Psoas muscle (tissue), 8 donors: Measurements from ENCODE around the gene SLC39A11. TPM values are rescaled to one million over a fixed set of nuclear protein-coding genes. Genes with fewer than 3 reads are reported as not detected.
"Not testable (repeated sequence)": the region's sequence is repeated elsewhere in the genome, so short reads cannot be mapped to it uniquely, and the experiment has no call there.

Experiments used
- ATAC-seq, 4 donors: fragments of 200-7000 bp; cut with Tn5 transposase; one replicate each; pipeline ENCODE4 v1.9.1; 2020; ENCODE audit warnings: moderate library complexity in 3 of 4, mild to moderate bottlenecking in 2 of 4
- DNase-seq, 2 donors: peaks; one replicate each; pipeline ENCODE4 v3.0.0-alpha.2; 2020
- H3K27ac ChIP-seq: fragments of 200-600 bp; one replicate; pipeline ENCODE4 v1.8.0; 2022
- H3K27me3 ChIP-seq, 3 donors: fragments of 200-600 bp in 1 of 3; one replicate each; pipeline versions ENCODE4 v1.6.1 to v1.8.0; 2013 to 2022; ENCODE audit warnings: low read length in 2 of 3, mild to moderate bottlenecking in 2 of 3, moderate library complexity in 1 of 3; ENCODE audit not compliant: insufficient read depth in 3 of 3
- H3K36me3 ChIP-seq, 2 donors: fragments of 200-600 bp in 1 of 2; one replicate each; pipeline versions ENCODE4 v1.6.1 to v1.8.0; 2013 to 2022; ENCODE audit warnings: low read depth in 1 of 2, mild to moderate bottlenecking in 1 of 2, moderate library complexity in 1 of 2; ENCODE audit not compliant: insufficient read depth in 1 of 2
- H3K4me1 ChIP-seq: fragments of 200-600 bp; one replicate; pipeline ENCODE4 v1.8.0; 2022
- H3K4me3 ChIP-seq: fragments of 200-600 bp; one replicate; pipeline ENCODE4 v1.8.0; 2022; ENCODE audit warnings: mild to moderate bottlenecking
- H3K9me3 ChIP-seq: fragments of 200-600 bp; one replicate; pipeline ENCODE4 v1.8.0; 2022
- WGBS, 3 donors: extraction: QIAGEN DNeasy Blood & Tissue Kit; methylation state at CpG; one replicate each; pipeline versions ENCODE4 v1.1.6 to v1.1.7; 2013; 5-methylcytosine and 5-hydroxymethylcytosine counted together
- intact Hi-C, 2 donors: fragments of 100-400 bp; cut with DNase I; formaldehyde crosslinking; loops; one replicate each; pipeline versions ENCODE4 v1.11.0 to v1.14.2; 2022
- polyA plus RNA-seq, 3 donors: library from polyadenylated mRNA; stranded (reverse); fragments of 200-250 nt; gene quantifications; one replicate each; pipeline ENCODE4 v1.2.3, GENCODE V29; 2013
- total RNA-seq, 4 donors: library from RNA; stranded (reverse); fragmentation: NEBNext Ultra II Directional in 2 of 4; extraction: Animal tissue kit (Norgen Biotek cat#: 25700) in 2 of 4; gene quantifications; one replicate each; pipeline versions ENCODE4 v1.2.1 to v1.2.4, GENCODE V29; 2021 to 2023
- TF ChIP-seq, protein P1 (sequence below): fragments of 200-600 bp; IDR thresholded peaks from one replicate; pipeline ENCODE4 v1.8.0; 2022; ENCODE audit warnings: antibody characterized with exemption
- donor health status: healthy with polysubstance abuse.
- donor health status: DM: no; HTN: no; CAD: no; lungs with moderate emphysema.
- donor health status: Bipolar disorder and iron deficiency.
- donor health status: healthy.
- donor health status: DM: yes; HTN: yes; CAD: no.
- donor health status: DM: no; HTN: no; CAD: no.
- donor health status: DM: no; HTN: no; CAD: no.
- donor health status: DM: yes; HTN: yes; CAD: no.

Gene SLC39A11
- total and polyA plus RNA-seq, 7 donors = 1.6 to 9.7 (median 7.9) TPM

DNA sequence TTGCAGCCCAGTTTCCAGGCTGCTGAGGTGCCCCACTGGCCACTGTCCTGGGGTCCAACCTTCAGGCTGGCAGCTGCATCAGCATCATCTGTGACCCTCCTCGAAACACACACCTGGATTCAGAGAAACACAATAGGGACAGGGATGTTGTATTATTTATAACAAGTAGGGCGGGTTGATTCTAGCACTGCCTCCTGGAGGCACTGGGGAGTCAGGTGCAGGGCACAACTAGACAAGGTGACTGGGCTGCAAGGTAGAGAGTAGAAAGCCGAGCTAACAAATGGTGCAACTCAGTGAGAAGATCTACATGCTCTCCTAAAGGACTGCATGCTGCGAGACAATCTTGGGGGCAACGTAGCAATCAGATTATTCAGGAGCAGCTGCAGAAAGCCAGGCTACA is 317.3 kb downstream of the SLC39A11 start:
- WGBS, 3 donors = 85 to 93% (median 92%) methylated on average over 5 of the region's 5 CpGs
- intact Hi-C loops = no loop called here
- Histone ChIP-seq H3K27ac (no peak overlapping the region), H3K9me3 (no peaks in the 10 kb centered on the region), H3K27me3 (no peaks in the 10 kb centered on the region), H3K36me3 (no peaks in the 10 kb centered on the region), H3K4me3 (no peak overlapping the region), H3K4me1 (no peaks in the 10 kb centered on the region)
- TF ChIP-seq, protein P1, sequence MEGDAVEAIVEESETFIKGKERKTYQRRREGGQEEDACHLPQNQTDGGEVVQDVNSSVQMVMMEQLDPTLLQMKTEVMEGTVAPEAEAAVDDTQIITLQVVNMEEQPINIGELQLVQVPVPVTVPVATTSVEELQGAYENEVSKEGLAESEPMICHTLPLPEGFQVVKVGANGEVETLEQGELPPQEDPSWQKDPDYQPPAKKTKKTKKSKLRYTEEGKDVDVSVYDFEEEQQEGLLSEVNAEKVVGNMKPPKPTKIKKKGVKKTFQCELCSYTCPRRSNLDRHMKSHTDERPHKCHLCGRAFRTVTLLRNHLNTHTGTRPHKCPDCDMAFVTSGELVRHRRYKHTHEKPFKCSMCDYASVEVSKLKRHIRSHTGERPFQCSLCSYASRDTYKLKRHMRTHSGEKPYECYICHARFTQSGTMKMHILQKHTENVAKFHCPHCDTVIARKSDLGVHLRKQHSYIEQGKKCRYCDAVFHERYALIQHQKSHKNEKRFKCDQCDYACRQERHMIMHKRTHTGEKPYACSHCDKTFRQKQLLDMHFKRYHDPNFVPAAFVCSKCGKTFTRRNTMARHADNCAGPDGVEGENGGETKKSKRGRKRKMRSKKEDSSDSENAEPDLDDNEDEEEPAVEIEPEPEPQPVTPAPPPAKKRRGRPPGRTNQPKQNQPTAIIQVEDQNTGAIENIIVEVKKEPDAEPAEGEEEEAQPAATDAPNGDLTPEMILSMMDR = no peak
- ATAC-seq (no peak), DNase-seq (no peak)

DNA sequence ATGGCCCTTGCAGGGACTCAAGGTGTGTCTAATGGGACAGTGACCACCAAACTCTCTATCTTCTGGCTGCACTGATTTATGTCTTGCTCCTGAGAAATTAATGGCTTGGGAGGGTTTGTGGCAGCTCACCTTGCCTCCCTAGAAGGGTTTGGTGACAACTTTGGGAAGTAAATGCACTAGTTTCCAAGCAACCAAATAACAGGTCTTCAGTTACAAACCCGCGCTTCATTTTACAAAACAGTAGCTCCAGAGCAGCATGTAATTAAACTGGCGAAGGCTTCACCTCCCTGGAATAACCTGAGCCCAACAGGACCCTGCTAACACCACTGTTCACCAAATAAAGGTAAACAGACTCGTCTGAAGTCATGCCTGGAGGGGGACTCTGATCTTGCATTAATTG is 318.3 kb downstream of the SLC39A11 start:
- ATAC-seq (no peak), DNase-seq (no peak)
- Histone ChIP-seq H3K4me3 (no peak overlapping the region), H3K27ac (no peak overlapping the region), H3K36me3 (no peaks in the 10 kb centered on the region), H3K4me1 (no peaks in the 10 kb centered on the region), H3K9me3 (no peaks in the 10 kb centered on the region), H3K27me3 (no peaks in the 10 kb centered on the region)
- TF ChIP-seq, protein P1 = no peak
- intact Hi-C loops = no loop called here
- WGBS, 3 donors = 72 to 87% (median 86%) methylated on average over 4 of the region's 4 CpGs

GRCh38 chr17:72773225-72773624 is 319.3 kb downstream of the SLC39A11 start:
- H3K4me1 ChIP-seq, H3K9me3 ChIP-seq, H3K27ac ChIP-seq, H3K4me3 ChIP-seq, ATAC-seq, H3K27me3 ChIP-seq, intact Hi-C loops, DNase-seq, H3K36me3 ChIP-seq: not testable (repeated sequence)
- 87 to 97% (median 95%) methylated on average over 1 of the region's 1 CpG for WGBS, 3 donors

- H3K9me3 ChIP-seq = no peaks in the 10 kb centered on the region
- no peaks in the 10 kb centered on the region for H3K4me1 ChIP-seq
- H3K4me3 ChIP-seq = no peak overlapping the region
- ATAC-seq (no peak), DNase-seq (no peak)
- no peaks in the 10 kb centered on the region for H3K36me3 ChIP-seq
- TF ChIP-seq, protein P1 = no peak
- WGBS, 3 donors = 95 to 96% (median 96%) methylated on average over 7 of the region's 7 CpGs
- H3K27me3 ChIP-seq = no peaks in the 10 kb centered on the region
- intact Hi-C loops = no loop called here
- no peak overlapping the region for H3K27ac ChIP-seq
Observed at GRCh38 chr17:72772331-72772821, 320.1 kb downstream of the SLC39A11 start.

GRCh38 chr17:72771734-72772133 is 320.8 kb downstream of the SLC39A11 start:
- intact Hi-C loops = no loop called here
- no peak for DNase-seq
- no peaks in the 10 kb centered on the region for H3K9me3 ChIP-seq
- H3K27ac ChIP-seq = no peak overlapping the region
- H3K36me3 ChIP-seq = no peaks in the 10 kb centered on the region
- H3K4me3 ChIP-seq = no peak overlapping the region
- 89 to 99% (median 92%) methylated on average over 3 of the region's 3 CpGs for WGBS, 3 donors
- no peak for ATAC-seq
- TF ChIP-seq, protein P1 = no peak
- no peaks in the 10 kb centered on the region for H3K4me1 ChIP-seq
- no peaks in the 10 kb centered on the region for H3K27me3 ChIP-seq
